Progenitor cell of endocrine pancreas (in vitro differentiated cells): ENCODE measurements around the gene MYO1A. TPM values are rescaled to one million over a fixed set of nuclear protein-coding genes. Genes with fewer than 3 reads are reported as not detected.
"Not testable (repeated sequence)": the region's sequence is repeated elsewhere in the genome, so short reads cannot be mapped to it uniquely, and the experiment has no call there.

ENCODE experiments used
- DNase-seq: peaks from one replicate; pipeline ENCODE4 v3.0.0; 2021; ENCODE audit warnings: low spot score; ENCODE audit not compliant: unreplicated experiment
- H3K27ac Mint-ChIP-seq: 2 replicates; pipeline ENCODE4 v1.8.0; 2021; ENCODE audit warnings: mild to moderate bottlenecking, moderate library complexity, mixed read lengths
- H3K27me3 Mint-ChIP-seq: 2 replicates; pipeline ENCODE4 v1.8.0; 2021; ENCODE audit warnings: mixed read lengths
- H3K36me3 Mint-ChIP-seq: 2 replicates; pipeline ENCODE4 v1.8.0; 2022; ENCODE audit warnings: mixed read lengths; ENCODE audit not compliant: insufficient read depth
- H3K4me1 Mint-ChIP-seq: 2 replicates; pipeline ENCODE4 v1.8.0; 2021; ENCODE audit warnings: low read depth, mixed read lengths
- H3K4me3 Mint-ChIP-seq: 2 replicates; pipeline ENCODE4 v1.8.0; 2021; ENCODE audit warnings: low read depth, mild to moderate bottlenecking, moderate library complexity, mixed read lengths
- H3K9me3 Mint-ChIP-seq: 2 replicates; pipeline ENCODE4 v1.8.0; 2021; ENCODE audit warnings: low read depth, mixed read lengths
- CTCF ChIP-seq: fragments of 200-600 bp; sonication (generic); IDR thresholded peaks from one replicate; pipeline ENCODE4 v1.5.0; 2021; ENCODE audit warnings: antibody characterized with exemption, mild to moderate bottlenecking; ENCODE audit not compliant: unreplicated experiment
- total RNA-seq: library from RNA; stranded (reverse); gene quantifications from 2 replicates; pipeline ENCODE4 v1.2.1, GENCODE V29; 2021

Gene MYO1A
- total RNA-seq, 1 donor from 2014 or later, result 1.2 TPM

DNA sequence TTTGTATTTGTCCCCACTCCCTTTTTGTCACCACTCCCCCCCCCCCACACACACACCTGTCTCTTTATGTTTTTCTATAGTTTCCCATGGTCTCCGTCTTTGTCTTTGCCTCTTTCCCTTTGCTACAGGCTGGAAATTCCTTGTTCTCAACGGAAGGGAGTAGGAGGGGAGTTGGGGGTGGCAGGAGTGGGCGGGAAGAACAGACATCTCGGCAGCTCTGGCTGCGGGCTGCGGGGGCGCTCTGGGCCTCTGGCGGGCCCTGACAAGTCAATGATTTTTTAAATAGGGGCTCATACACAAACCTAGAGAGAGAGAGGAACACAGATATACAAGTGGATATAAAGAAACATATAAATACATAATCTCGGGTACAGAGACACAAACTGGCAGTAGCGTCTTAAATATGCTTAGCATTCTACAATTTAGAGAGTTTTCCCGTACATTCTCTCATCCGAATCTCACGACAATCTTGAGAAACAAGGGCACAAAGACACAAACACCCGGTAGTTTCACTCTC, 36.6 kb upstream of the MYO1A start:
- Mint-ChIP-seq H3K4me3 (peak overlapping the region; percentile 86), H3K9me3 (no peaks in the 10 kb centered on the region), H3K4me1 (peaks cover 33% of the 10 kb centered on the region), H3K27ac (peak overlapping the region; percentile 92), H3K36me3 (peaks cover 2% of the 10 kb centered on the region), H3K27me3 (no peaks in the 10 kb centered on the region)
- peak; percentile 54 for TF ChIP-seq CTCF
- no peak for DNase-seq

- Mint-ChIP-seq H3K36me3 (peaks cover 2% of the 10 kb centered on the region), H3K4me3 (peak overlapping the region; percentile 86), H3K4me1 (peaks cover 33% of the 10 kb centered on the region), H3K27ac (peak overlapping the region; percentile 92), H3K9me3 (no peaks in the 10 kb centered on the region), H3K27me3 (no peaks in the 10 kb centered on the region)
- no peak for TF ChIP-seq CTCF
- DNase-seq, result no peak
Measured at GRCh38 chr12:57085999-57086492, 36.1 kb upstream of the MYO1A start.

DNA sequence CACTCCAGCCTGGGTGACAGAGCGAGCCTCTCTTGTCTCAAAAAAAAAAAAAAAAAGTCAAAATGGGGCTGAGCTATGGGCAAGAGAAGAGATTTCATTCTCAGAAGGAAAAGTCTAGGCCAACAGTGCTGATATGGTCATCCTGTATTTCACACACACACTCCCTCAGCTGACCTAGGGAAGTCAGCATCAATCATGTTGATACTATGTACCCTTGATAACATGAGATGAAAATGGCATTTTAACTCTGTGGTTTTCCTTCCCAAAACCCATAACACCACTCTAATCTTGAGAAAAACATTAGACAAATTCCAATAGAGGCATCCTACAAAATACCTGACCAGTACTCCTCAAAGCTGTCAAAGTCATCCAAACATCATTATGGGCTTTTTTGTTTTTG, 30.9 kb upstream of the MYO1A start:
- H3K4me1 Mint-ChIP-seq, result peaks cover 17% of the 10 kb centered on the region
- H3K27ac Mint-ChIP-seq, result no peak overlapping the region
- DNase-seq, result no peak
- H3K4me3 Mint-ChIP-seq, result no peak overlapping the region
- no peak for TF ChIP-seq CTCF
- H3K27me3 Mint-ChIP-seq, result no peaks in the 10 kb centered on the region
- no peaks in the 10 kb centered on the region for H3K36me3 Mint-ChIP-seq
- H3K9me3 Mint-ChIP-seq, result no peaks in the 10 kb centered on the region

GRCh38 chr12:57079821-57080220, 29.9 kb upstream of the MYO1A start:
- Mint-ChIP-seq H3K4me1 (peaks cover 7% of the 10 kb centered on the region), H3K9me3 (no peaks in the 10 kb centered on the region), H3K4me3 (no peak overlapping the region), H3K36me3 (no peaks in the 10 kb centered on the region), H3K27ac (no peak overlapping the region), H3K27me3 (no peaks in the 10 kb centered on the region)
- TF ChIP-seq CTCF, result no peak
- DNase-seq, result no peak

- DNase-seq, result peak; percentile 90
- H3K36me3 Mint-ChIP-seq, result no peaks in the 10 kb centered on the region
- peak within 1 kb of the TSS; percentile 95 for H3K27ac Mint-ChIP-seq
- no peak for TF ChIP-seq CTCF
- H3K4me1 Mint-ChIP-seq, result peaks cover 7% of the 10 kb centered on the region
- H3K27me3 Mint-ChIP-seq, result no peaks in the 10 kb centered on the region
- H3K9me3 Mint-ChIP-seq, result no peaks in the 10 kb centered on the region
- H3K4me3 Mint-ChIP-seq, result peak within 1 kb of the TSS; percentile 98
Measured at GRCh38 chr12:57078519-57079404, 28.8 kb upstream of the MYO1A start, which contains the start of gene NEMP1. Gene NEMP1 (minus strand): TSS chr12:57078791. CDS start chr12:57078745, 46 bp downstream.

- H3K36me3 Mint-ChIP-seq, H3K9me3 Mint-ChIP-seq, H3K4me3 Mint-ChIP-seq, H3K27me3 Mint-ChIP-seq, H3K4me1 Mint-ChIP-seq, DNase-seq, H3K27ac Mint-ChIP-seq: not testable (repeated sequence)
Measured at GRCh38 chr12:57073566-57074450, 23.9 kb upstream of the MYO1A start.
